H1 (cell line): Measurements from ENCODE around the gene BCL2L13. TPM values are rescaled to one million over a fixed set of nuclear protein-coding genes. Genes with fewer than 3 reads are reported as not detected.

Experiments
- CTCF ChIA-PET: fragments of 300-600 bp; sonication (Branson Sonifier 250); formaldehyde crosslinking; loops from one replicate; lab custom pipeline; 2021; ENCODE audit not compliant: partially characterized antibody; lab: Charles Lee
- POLR2A ChIA-PET: fragments of 300-600 bp; sonication (Branson Sonifier 250); formaldehyde crosslinking; loops from one replicate; lab custom pipeline; 2021; ENCODE audit warnings: inconsistent platforms; ENCODE audit not compliant: partially characterized antibody; lab: Charles Lee
- DNase-seq, 2 experiments: peaks; one replicate each; pipeline versions ENCODE4 v3.0.0 to v3.0.0-alpha.2; 2010 to 2022; ENCODE audit warnings: low spot score in 2 of 2, low read depth in 1 of 2, mixed read lengths in 1 of 2
- FAIRE-seq: peaks from 2 replicates; lab custom pipeline; 2011; peaks lifted over from hg19 to GRCh38; lab: Jason Lieb, UNC
- H2AFZ ChIP-seq: 2 replicates; pipeline ENCODE4 v1.8.1; 2012; ENCODE audit warnings: low read length, inconsistent platforms
- H2AK5ac ChIP-seq: 2 replicates; pipeline ENCODE4 v1.6.1; 2013; ENCODE audit warnings: low read depth, low read length
- H2BK120ac ChIP-seq: replicated peaks from 2 replicates; pipeline ENCODE3; 2013; ENCODE audit warnings: low read depth, low read length, inconsistent platforms
- H2BK12ac ChIP-seq: 2 replicates; pipeline ENCODE4 v1.6.1; 2013; ENCODE audit warnings: low read depth, low read length
- H2BK15ac ChIP-seq: 2 replicates; pipeline ENCODE4 v1.6.1; 2013; ENCODE audit warnings: low read length
- H2BK20ac ChIP-seq: 2 replicates; pipeline ENCODE4 v1.6.1; 2013; ENCODE audit warnings: low read length
- H2BK5ac ChIP-seq: 2 replicates; pipeline ENCODE4 v1.6.1; 2013; ENCODE audit warnings: low read depth, low read length
- H3K14ac ChIP-seq: 2 replicates; pipeline ENCODE4 v1.6.1; 2013; ENCODE audit warnings: inconsistent platforms; ENCODE audit not compliant: insufficient read length
- H3K18ac ChIP-seq: 2 replicates; pipeline ENCODE4 v1.6.1; 2013; ENCODE audit warnings: low read length; ENCODE audit errors: extremely low read depth
- H3K23ac ChIP-seq: 2 replicates; pipeline ENCODE4 v1.6.1; 2013; ENCODE audit warnings: inconsistent platforms; ENCODE audit not compliant: insufficient read length
- H3K23me2 ChIP-seq: 2 replicates; pipeline ENCODE4 v1.6.1; 2013; ENCODE audit warnings: low read depth, low read length
- H3K27ac ChIP-seq: 2 replicates; pipeline ENCODE4 v1.6.1; 2011; ENCODE audit warnings: low read depth, low read length, inconsistent platforms
- H3K27me3 ChIP-seq, 4 experiments: replicated peaks in 1 of 4; 1 replicate in 1 of 4; 2 replicates in 3 of 4; pipeline versions ENCODE4 v1.6.1 to v1.8.1; 2011 to 2013; ENCODE audit warnings: low read length in 3 of 4, mild to moderate bottlenecking in 3 of 4, inconsistent platforms in 2 of 4, mixed read lengths in 2 of 4, moderate library complexity in 1 of 4; ENCODE audit not compliant: control insufficient read depth in 3 of 4, insufficient read depth in 3 of 4; ENCODE audit errors: extremely low read depth in 1 of 4
- H3K36me3 ChIP-seq, 4 experiments: 2 replicates each; pipeline versions ENCODE4 v1.6.1 to v1.8.1; 2011 to 2013; ENCODE audit warnings: mild to moderate bottlenecking in 4 of 4, low read length in 3 of 4, moderate library complexity in 2 of 4, control low read depth in 1 of 4, inconsistent platforms in 1 of 4; ENCODE audit not compliant: insufficient read depth in 4 of 4, control insufficient read depth in 2 of 4
- H3K4ac ChIP-seq: replicated peaks from 2 replicates; pipeline ENCODE3; 2013; ENCODE audit warnings: low read length, low read depth, mixed read lengths, inconsistent platforms; ENCODE audit not compliant: insufficient read length
- H3K4me1 ChIP-seq, 4 experiments: replicated peaks in 1 of 4; 1 replicate in 1 of 4; 2 replicates in 3 of 4; pipeline versions ENCODE4 v1.6.1 to v1.8.1; 2011 to 2013; ENCODE audit warnings: low read length in 3 of 4, inconsistent platforms in 2 of 4, mixed read lengths in 1 of 4; ENCODE audit not compliant: insufficient read depth in 4 of 4, control insufficient read depth in 3 of 4
- H3K4me2 ChIP-seq, 2 experiments: 2 replicates each; pipeline versions ENCODE4 v1.6.1 to v1.8.1; 2011 to 2013; ENCODE audit warnings: low read depth in 2 of 2, low read length in 2 of 2, control low read depth in 1 of 2, inconsistent platforms in 1 of 2, mild to moderate bottlenecking in 1 of 2; ENCODE audit not compliant: insufficient read depth in 1 of 2
- H3K4me3 ChIP-seq, 4 experiments: fragments of 200-600, 300-600 bp in 1 of 4; sonication (generic), shearing (Covaris generic), sonication (Bioruptor Twin) in 1 of 4; 2 replicates each; pipeline versions ENCODE4 v1.5.1 to v1.8.1; 2011 to 2016; ENCODE audit warnings: low read length in 4 of 4, low read depth in 3 of 4, control low read depth in 2 of 4, inconsistent platforms in 2 of 4, mild to moderate bottlenecking in 2 of 4, mixed read lengths in 1 of 4, moderate library complexity in 1 of 4; ENCODE audit not compliant: insufficient read depth in 2 of 4; ENCODE audit errors: extremely low read depth in 1 of 4
- H3K56ac ChIP-seq: replicated peaks from 2 replicates; pipeline ENCODE3; 2013; ENCODE audit warnings: low read depth, mild to moderate bottlenecking, mixed read lengths, low read length, inconsistent platforms; ENCODE audit not compliant: insufficient read length
- H3K79me1 ChIP-seq: 2 replicates; pipeline ENCODE4 v1.6.1; 2013; ENCODE audit warnings: low read depth, low read length, control low read depth
- H3K79me2 ChIP-seq, 2 experiments: 2 replicates each; pipeline versions ENCODE4 v1.6.1 to v1.8.1; 2012 to 2013; ENCODE audit warnings: low read length in 2 of 2, mild to moderate bottlenecking in 2 of 2, inconsistent platforms in 1 of 2; ENCODE audit not compliant: insufficient read depth in 2 of 2, control insufficient read depth in 1 of 2
- H3K9ac ChIP-seq, 4 experiments: replicated peaks in 1 of 4; 1 replicate in 1 of 4; 2 replicates in 3 of 4; pipeline versions ENCODE4 v1.6.1 to v1.8.1; 2011 to 2013; ENCODE audit warnings: low read depth in 3 of 4, low read length in 3 of 4, control low read depth in 2 of 4, mild to moderate bottlenecking in 2 of 4, moderate library complexity in 2 of 4, inconsistent platforms in 1 of 4; ENCODE audit errors: extremely low read depth in 1 of 4
- H3K9me3 ChIP-seq, 2 experiments: 2 replicates each; pipeline versions ENCODE4 v1.6.1 to v1.8.1; 2012 to 2013; ENCODE audit warnings: mild to moderate bottlenecking in 2 of 2, moderate library complexity in 2 of 2, control low read depth in 1 of 2, inconsistent platforms in 1 of 2, low read depth in 1 of 2, low read length in 1 of 2, mixed read lengths in 1 of 2; ENCODE audit not compliant: insufficient read depth in 2 of 2
- H4K20me1 ChIP-seq, 2 experiments: replicated peaks in 1 of 2; 2 replicates each; pipeline versions ENCODE3 to v1.8.1; 2011 to 2013; ENCODE audit warnings: inconsistent platforms in 2 of 2, low read length in 2 of 2, mild to moderate bottlenecking in 1 of 2; ENCODE audit not compliant: insufficient read depth in 2 of 2, control insufficient read depth in 1 of 2
- H4K5ac ChIP-seq: 2 replicates; pipeline ENCODE4 v1.6.1; 2013; ENCODE audit warnings: low read length, low read depth, mixed read lengths, inconsistent platforms; ENCODE audit not compliant: insufficient read length
- H4K8ac ChIP-seq: 2 replicates; pipeline ENCODE4 v1.8.0; 2013; ENCODE audit warnings: mild to moderate bottlenecking, moderate library complexity, low read length, inconsistent platforms; ENCODE audit not compliant: insufficient read depth; ENCODE audit errors: extremely low read depth
- H4K91ac ChIP-seq: replicated peaks from 2 replicates; pipeline ENCODE3; 2013; ENCODE audit warnings: low read length, mixed read lengths, inconsistent platforms; ENCODE audit not compliant: insufficient read length
- EZH2 ChIP-seq: fragments of 200-600 bp; sonication (generic); IDR thresholded peaks from 2 replicates; pipeline ENCODE4 v1.7.1; 2012; ENCODE audit warnings: low read depth, mild to moderate bottlenecking, moderate library complexity, low read length, inconsistent platforms; ENCODE audit not compliant: severe bottlenecking
- NRF1 ChIP-seq: IDR thresholded peaks from 2 replicates; pipeline ENCODE4 v1.6.1; 2011; ENCODE audit warnings: mild to moderate bottlenecking, low read depth, low read length, improper control_type of control experiment
- WGBS, 2 experiments: shearing (Covaris generic) in 1 of 2; methylation state at CpG; one replicate each; pipeline versions ENCODE4 v1.1.6 to v1.1.7; 2013 to 2015; ENCODE audit warnings: low lambda C conversion rate in 2 of 2, mixed read lengths in 2 of 2, inconsistent platforms in 1 of 2, low coverage in 1 of 2, missing lambda C conversion rate in 1 of 2; ENCODE audit not compliant: insufficient replicate concordance in 2 of 2, insufficient coverage in 1 of 2, insufficient read length in 1 of 2; ENCODE audit errors: extremely low coverage in 1 of 2, missing lambda C conversion rate in 1 of 2; 5-methylcytosine and 5-hydroxymethylcytosine counted together
- polyA plus RNA-seq, 7 experiments: library from polyadenylated mRNA; depleted of rRNA in 3 of 7; stranded (reverse) in 5 of 7; unstranded in 2 of 7; fragments of >200 nt in 5 of 7; fragments of 200-250 nt in 2 of 7; gene quantifications; 1 replicate in 5 of 7; 2 replicates in 1 of 7; 4 replicates in 1 of 7; pipeline versions ENCODE4 v1.2.1 to v1.2.3, GENCODE V29; 2011 to 2013; ENCODE audit warnings: missing spikeins in 2 of 7, mixed read lengths in 2 of 7
- total RNA-seq: library from RNA; stranded (reverse); fragmentation: NEBNext Ultra II Directional; extraction: Animal tissue kit (Norgen Biotek cat#: 25700); gene quantifications from 2 replicates; pipeline ENCODE4 v1.2.1, GENCODE V29; 2021

BCL2L13 gene
- total and polyA plus RNA-seq, 2 of the 8 experiments (the other 6 are each of a cell fraction or from before 2014, with no cell fraction given), result 20.7 to 35.0 TPM

DNA sequence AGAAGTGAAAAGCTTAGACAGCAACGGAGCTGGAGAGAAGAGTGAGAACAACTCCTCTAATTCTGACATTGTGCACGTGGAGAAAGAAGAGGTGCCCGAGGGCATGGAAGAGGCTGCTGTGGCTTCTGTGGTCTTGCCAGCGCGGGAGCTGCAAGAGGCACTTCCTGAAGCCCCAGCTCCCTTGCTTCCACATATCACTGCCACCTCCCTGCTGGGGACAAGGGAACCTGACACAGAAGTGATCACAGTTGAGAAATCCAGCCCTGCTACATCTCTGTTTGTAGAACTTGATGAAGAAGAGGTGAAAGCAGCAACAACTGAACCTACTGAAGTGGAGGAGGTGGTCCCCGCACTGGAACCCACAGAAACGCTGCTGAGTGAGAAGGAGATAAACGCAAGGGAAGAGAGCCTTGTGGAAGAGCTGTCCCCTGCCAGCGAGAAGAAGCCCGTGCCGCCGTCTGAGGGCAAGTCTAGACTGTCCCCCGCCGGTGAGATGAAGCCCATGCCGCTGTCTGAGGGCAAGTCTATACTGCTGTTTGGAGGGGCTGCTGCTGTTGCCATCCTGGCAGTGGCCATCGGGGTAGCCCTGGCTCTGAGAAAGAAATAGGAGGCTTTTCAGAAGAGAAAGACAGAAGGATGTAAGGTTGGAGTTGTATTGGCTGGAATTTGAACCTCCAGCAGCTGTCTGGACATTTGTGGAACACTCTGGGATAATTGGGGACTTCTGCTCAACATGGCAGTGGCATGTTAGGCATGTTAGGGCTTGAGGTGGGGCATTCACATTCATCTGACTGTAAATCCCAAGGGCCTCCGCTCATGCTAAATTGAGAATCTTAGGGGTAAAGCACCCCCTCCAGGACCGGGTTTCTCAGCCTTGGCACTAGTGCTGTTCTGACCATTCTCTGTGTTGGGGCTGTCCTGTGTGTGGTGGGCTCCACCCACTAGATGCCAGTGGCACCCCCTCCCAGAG lies 88.7 kb downstream of the BCL2L13 start:
- no peaks in the 10 kb centered on the region for H3K9me3 ChIP-seq
- WGBS, 2 experiments, result 90% methylated on average over 18 of the region's 18 CpGs; no CpG with 5 or more reads in 1 of the 2 experiments
- no peak overlapping the region for H2AFZ ChIP-seq
- ChIA-PET CTCF (interaction anchor here (1.7 kb wide), 1 partner anchor 15 kb away, joined by 4 read pairs; no protein-coding TSS in a partner anchor), POLR2A (no interaction called here)
- no peak overlapping the region for H4K91ac ChIP-seq
- no peak overlapping the region for H2BK20ac ChIP-seq
- no peaks in the 10 kb centered on the region for H4K20me1 ChIP-seq
- H3K79me2 ChIP-seq, result no peaks in the 10 kb centered on the region
- no peak overlapping the region for H2BK5ac ChIP-seq
- H3K18ac ChIP-seq, result no peak overlapping the region
- H3K23me2 ChIP-seq, result no peaks in the 10 kb centered on the region
- H3K4me1 ChIP-seq, result no peaks in the 10 kb centered on the region
- no peak overlapping the region for H2BK12ac ChIP-seq
- peaks cover 0 to 18% (median 8%) of the 10 kb centered on the region in 4 experiments; a peak in 6 of 8 replicates for H3K36me3 ChIP-seq
- H2BK15ac ChIP-seq, result no peak overlapping the region
- DNase-seq (no peak), FAIRE-seq (no peak)
- no peak overlapping the region for H2AK5ac ChIP-seq
- H3K23ac ChIP-seq, result no peak overlapping the region
- H3K4me3 ChIP-seq, result no peak overlapping the region
- H3K56ac ChIP-seq, result no peak overlapping the region
- H3K14ac ChIP-seq, result no peak overlapping the region
- no peak overlapping the region for H3K9ac ChIP-seq
- H3K4me2 ChIP-seq, result no peak overlapping the region
- no peak overlapping the region for H2BK120ac ChIP-seq
- H3K27ac ChIP-seq, result no peak overlapping the region
- H3K4ac ChIP-seq, result no peak overlapping the region
- H3K27me3 ChIP-seq, result no peaks in the 10 kb centered on the region
- no peak for TF ChIP-seq EZH2
- TF ChIP-seq NRF1, result no peak
- H3K79me1 ChIP-seq, result no peaks in the 10 kb centered on the region; the same call in 1 of the 2 replicates
- no peak overlapping the region for H4K8ac ChIP-seq
- no peak overlapping the region for H4K5ac ChIP-seq
